Fibroblast of gingiva (primary cell): ENCODE data around the gene MRC2.
"Not testable (repeated sequence)": the region's sequence is repeated elsewhere in the genome, so short reads cannot be mapped to it uniquely, and the experiment has no call there.

Source experiments
- DNase-seq: peaks from one replicate; pipeline ENCODE4 v3.0.0-alpha.2; 2011; ENCODE audit warnings: low read depth

MRC2 gene

GRCh38 chr17:62627219-62627903 is at the start of gene MRC2:
Gene MRC2, plus strand, starts transcription at chr17:62627670. Its CDS starts 133 bp downstream, at chr17:62627803.
- DNase-seq, result peak; percentile 78

- no peak for DNase-seq
These were observed 48.5 kb upstream of the MRC2 start for GRCh38 chr17:62578757-62579487.

GRCh38 chr17:62580947-62581346 is 46.5 kb upstream of the MRC2 start:
- DNase-seq, result no peak

- DNase-seq, result no peak
These were observed 45.7 kb upstream of the MRC2 start for GRCh38 chr17:62581764-62582163.

GRCh38 chr17:62587554-62587953 is 39.9 kb upstream of the MRC2 start:
- DNase-seq, result peak; percentile 56

GRCh38 chr17:62588109-62588508 is 39.4 kb upstream of the MRC2 start:
- DNase-seq, result no peak

- peak; percentile 53 for DNase-seq
These were observed 36.1 kb upstream of the MRC2 start for GRCh38 chr17:62591333-62591732.

GRCh38 chr17:62591822-62592221 is 35.6 kb upstream of the MRC2 start:
- peak; percentile 73 for DNase-seq

GRCh38 chr17:62592341-62593099 is 35.0 kb upstream of the MRC2 start:
- peak; percentile 42 for DNase-seq

- no peak for DNase-seq
These were observed 32.0 kb upstream of the MRC2 start for GRCh38 chr17:62595484-62595883.

- DNase-seq, result no peak
These were observed 30.8 kb upstream of the MRC2 start for GRCh38 chr17:62596662-62597061.

- no peak for DNase-seq
These were observed 30.3 kb upstream of the MRC2 start for GRCh38 chr17:62597150-62597549.

GRCh38 chr17:62597920-62598319 is 29.6 kb upstream of the MRC2 start:
- DNase-seq, result peak; percentile 91

GRCh38 chr17:62599964-62600657 is 27.4 kb upstream of the MRC2 start:
- no peak for DNase-seq

- DNase-seq, result no peak
These were observed 26.7 kb upstream of the MRC2 start for GRCh38 chr17:62600805-62601204.

GRCh38 chr17:62601471-62601870 is 26.0 kb upstream of the MRC2 start:
- DNase-seq, result peak; percentile 28

- DNase-seq, result not testable (repeated sequence)
These were observed 23.7 kb upstream of the MRC2 start for GRCh38 chr17:62603783-62604182.

- no peak for DNase-seq
These were observed 21.9 kb upstream of the MRC2 start for GRCh38 chr17:62605588-62605987.

GRCh38 chr17:62611292-62611691 is 16.2 kb upstream of the MRC2 start:
- no peak for DNase-seq

- no peak for DNase-seq
These were observed 15.7 kb upstream of the MRC2 start for GRCh38 chr17:62611728-62612127.

- DNase-seq, result peak; percentile 60
These were observed 15.2 kb upstream of the MRC2 start for GRCh38 chr17:62612289-62612688.

- not testable (repeated sequence) for DNase-seq
These were observed 14.4 kb upstream of the MRC2 start for GRCh38 chr17:62613095-62613494.
